Smooth muscle cell (in vitro differentiated cells): ENCODE results near the gene ZNF350. TPM values are rescaled to one million over a fixed set of nuclear protein-coding genes. Genes with fewer than 3 reads are reported as not detected.

Experiments
- DNase-seq: peaks from one replicate; lab custom pipeline; 2025; ENCODE audit not compliant: unreplicated experiment; lab: John Stamatoyannopoulos, UW
- H2AFZ ChIP-seq: fragments of 200-600 bp; sonication (generic); 2 replicates; pipeline ENCODE4 v1.6.0; 2016; ENCODE audit warnings: antibody characterized with exemption, low read depth, mild to moderate bottlenecking
- H3F3A ChIP-seq: fragments of 200-600 bp; sonication (generic); 2 replicates; pipeline ENCODE4 v1.6.0; 2017; ENCODE audit warnings: antibody characterized with exemption, low read depth
- H3K27ac ChIP-seq: fragments of 200-600 bp; sonication (generic); 2 replicates; pipeline ENCODE4 v1.5.1; 2016; ENCODE audit warnings: low read depth, mild to moderate bottlenecking
- H3K27me3 ChIP-seq: fragments of 200-600 bp; sonication (generic); 2 replicates; pipeline ENCODE4 v1.6.1; 2016; ENCODE audit warnings: low read depth, mild to moderate bottlenecking
- H3K36me3 ChIP-seq: fragments of 200-600 bp; sonication (generic); 2 replicates; pipeline ENCODE4 v1.5.1; 2016; ENCODE audit warnings: low read depth
- H3K4me1 ChIP-seq: fragments of 200-600 bp; sonication (generic); 2 replicates; pipeline ENCODE4 v1.5.1; 2016; ENCODE audit warnings: low read depth
- H3K4me2 ChIP-seq: fragments of 200-600 bp; sonication (generic); 2 replicates; pipeline ENCODE4 v1.6.0; 2016; ENCODE audit warnings: mild to moderate bottlenecking
- H3K4me3 ChIP-seq: fragments of 200-600 bp; sonication (generic); 2 replicates; pipeline ENCODE4 v1.5.1; 2016; ENCODE audit warnings: mild to moderate bottlenecking
- H3K79me2 ChIP-seq: fragments of 200-600 bp; sonication (generic); 2 replicates; pipeline ENCODE4 v1.6.0; 2016; ENCODE audit warnings: low read depth, mild to moderate bottlenecking
- H3K9ac ChIP-seq: fragments of 200-600 bp; sonication (generic); 2 replicates; pipeline ENCODE4 v1.6.0; 2016; ENCODE audit warnings: low read depth
- H3K9me3 ChIP-seq: fragments of 200-600 bp; sonication (generic); replicated peaks from 2 replicates; pipeline ENCODE4 v1.5.1; 2016; ENCODE audit warnings: low read depth
- H4K20me1 ChIP-seq: fragments of 200-600 bp; sonication (generic); 2 replicates; pipeline ENCODE4 v1.6.0; 2016; ENCODE audit warnings: low read depth
- CTCF ChIP-seq: fragments of 200-600 bp; sonication (generic); IDR thresholded peaks from 2 replicates; pipeline ENCODE4 v1.5.1; 2017; ENCODE audit warnings: borderline replicate concordance, mild to moderate bottlenecking, antibody characterized with exemption; ENCODE audit not compliant: insufficient read depth, poor library complexity, severe bottlenecking
- WGBS: methylation state at CpG from one replicate; pipeline ENCODE4 v1.1.7; 2016; ENCODE audit warnings: low lambda C conversion rate; 5-methylcytosine and 5-hydroxymethylcytosine counted together
- polyA plus RNA-seq: library from polyadenylated mRNA; unstranded; fragments of >200 nt; fragmentation: Nextera tagmentation; extraction: Ambion mirVana; gene quantifications from 2 replicates; pipeline ENCODE4 v1.2.1, GENCODE V29; 2016
- total RNA-seq: library from RNA; depleted of rRNA; stranded (reverse); fragments of >200 nt; gene quantifications from 2 replicates; pipeline ENCODE4 v1.2.3, GENCODE V29; 2014

Gene ZNF350
- total RNA-seq (3.9 and 5.2 TPM in 2 replicates), polyA plus RNA-seq (3.0 and 3.4 TPM in 2 replicates)

DNA sequence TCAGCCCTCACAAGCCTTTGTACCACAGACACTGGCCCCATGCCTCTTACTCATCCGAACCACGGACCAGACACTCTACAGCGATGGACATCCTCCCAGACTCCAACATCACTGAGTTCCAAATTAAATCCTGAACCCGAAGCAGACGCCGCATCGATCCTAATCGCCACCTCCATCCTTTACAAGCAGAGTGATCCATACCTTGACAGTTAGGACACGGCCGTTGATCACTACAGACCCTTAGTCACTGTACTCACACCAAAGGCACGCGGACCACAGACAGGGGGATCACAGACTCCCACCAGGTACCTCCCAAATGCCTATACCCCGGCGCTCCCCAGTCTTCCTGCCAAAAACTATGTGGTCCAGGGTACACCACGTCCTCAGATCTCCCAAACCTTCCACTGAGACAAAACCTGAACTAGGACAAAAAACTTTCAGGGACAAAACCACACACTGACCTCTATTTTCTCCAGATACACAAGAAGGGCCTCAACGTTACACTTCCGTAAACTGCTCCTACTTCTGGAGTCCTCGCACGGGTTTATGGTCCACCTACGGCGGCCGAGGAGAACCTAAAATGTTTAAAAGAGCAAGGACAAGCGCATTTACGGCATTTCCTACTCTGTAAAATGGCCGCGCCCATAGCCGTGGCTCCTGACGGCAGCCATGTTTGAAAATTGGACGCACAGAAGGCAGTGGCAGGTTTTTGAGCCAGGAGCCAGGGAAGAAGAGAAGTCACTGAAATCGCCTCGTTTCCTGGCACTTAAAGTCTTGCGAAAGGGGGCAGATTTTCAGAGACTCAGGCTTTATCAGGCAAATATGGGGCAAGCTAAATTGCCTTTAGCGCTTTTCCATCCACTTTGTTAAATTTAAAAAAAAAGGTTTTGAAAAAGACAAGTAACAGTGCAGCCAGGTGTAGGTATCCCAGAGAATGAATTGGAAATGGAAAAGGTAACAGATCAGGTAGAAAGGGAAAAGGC lies at the start of gene ZNF350:
ZNF350 (minus strand) TSS at position 532 of the 983 bp plus-strand sequence. CDS start 12,480 bp downstream, outside the sequence.
- Histone ChIP-seq H3K4me1 (no peaks in the 10 kb centered on the region), H4K20me1 (no peaks in the 10 kb centered on the region), H3K36me3 (no peaks in the 10 kb centered on the region), H3K9me3 (peaks cover 22% of the 10 kb centered on the region), H3K27me3 (no peaks in the 10 kb centered on the region), H3K4me2 (peak within 1 kb of the TSS; percentile 83), H3K9ac (peak within 1 kb of the TSS; percentile 74), H3K79me2 (peaks cover 16% of the 10 kb centered on the region), H3F3A (no peaks in the 10 kb centered on the region), H2AFZ (peak within 1 kb of the TSS; percentile 88), H3K27ac (peak within 1 kb of the TSS; percentile 49), H3K4me3 (peak within 1 kb of the TSS; percentile 75)
- peak; percentile 1 for DNase-seq
- TF ChIP-seq CTCF = no peak
- WGBS = 54% methylated on average over 33 of the region's 33 CpGs

DNA sequence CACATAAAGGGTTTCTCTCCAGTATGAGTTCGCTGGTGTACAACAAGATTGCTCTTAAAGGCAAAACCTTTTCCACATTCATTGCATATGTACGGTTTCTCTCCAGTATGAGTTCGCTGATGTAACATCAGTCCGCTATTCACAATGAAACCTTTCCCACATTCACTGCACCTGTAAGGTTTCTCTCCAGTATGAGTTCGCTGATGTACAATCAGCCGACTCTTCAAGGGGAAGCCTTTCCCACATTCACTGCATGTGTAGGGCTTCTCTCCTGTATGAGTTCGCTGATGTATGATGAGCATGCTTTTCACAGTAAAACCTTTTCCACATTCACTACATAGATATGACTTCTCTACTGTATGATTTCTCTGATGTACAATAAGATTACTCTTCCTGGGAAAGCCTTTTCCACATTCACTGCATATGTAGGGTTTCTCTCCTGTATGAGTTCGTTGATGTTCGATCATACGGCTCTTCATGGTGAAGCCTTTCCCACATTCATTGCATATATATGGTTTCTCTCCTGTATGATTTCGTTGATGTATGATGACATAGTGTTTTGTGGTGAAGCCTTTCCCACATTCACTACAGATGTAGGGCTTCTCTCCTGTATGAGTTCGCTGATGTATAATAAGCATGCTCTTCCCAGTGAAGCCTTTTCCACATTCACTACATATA lies 47.5 kb upstream of the ZNF350 start:
- 96% methylated on average over 12 of the region's 12 CpGs for WGBS
- H3K27me3 ChIP-seq = no peaks in the 10 kb centered on the region
- H4K20me1 ChIP-seq = no peaks in the 10 kb centered on the region
- no peak overlapping the region for H3K9ac ChIP-seq
- peaks cover 71% of the 10 kb centered on the region for H3K36me3 ChIP-seq
- no peak overlapping the region for H3K27ac ChIP-seq
- H3K4me1 ChIP-seq = peaks cover 2% of the 10 kb centered on the region
- H3K9me3 ChIP-seq = peaks cover 67% of the 10 kb centered on the region
- DNase-seq = no peak
- H3K4me2 ChIP-seq = no peak overlapping the region
- no peak for TF ChIP-seq CTCF
- peaks cover 9% of the 10 kb centered on the region for H3F3A ChIP-seq
- peak overlapping the region; percentile 15 for H3K4me3 ChIP-seq
- H3K79me2 ChIP-seq = no peaks in the 10 kb centered on the region
- no peak overlapping the region for H2AFZ ChIP-seq

DNA sequence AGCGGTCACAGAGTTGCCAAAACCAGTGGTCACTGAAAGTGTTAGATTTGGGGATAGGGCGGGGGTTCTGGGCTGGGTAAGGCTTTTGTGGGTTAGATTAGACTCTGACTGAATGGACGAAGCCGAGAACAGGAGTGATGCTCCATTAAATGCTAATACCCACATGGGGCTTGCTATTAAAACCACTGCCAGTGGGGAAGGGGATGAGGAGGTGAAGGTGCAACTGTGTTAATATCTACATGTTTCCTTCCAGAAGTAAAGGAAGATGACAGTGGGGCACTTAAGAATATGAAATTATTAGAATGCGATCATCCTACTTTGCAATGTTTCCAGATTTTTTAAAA lies 42.1 kb upstream of the ZNF350 start:
- WGBS = 24% methylated on average over 5 of the region's 5 CpGs
- Histone ChIP-seq H3K36me3 (peaks cover 39% of the 10 kb centered on the region), H3K4me3 (peak overlapping the region; percentile 96), H3K4me2 (peak overlapping the region; percentile 98), H3K9me3 (peaks cover 21% of the 10 kb centered on the region), H3K27me3 (no peaks in the 10 kb centered on the region), H2AFZ (peak overlapping the region; percentile 98), H3F3A (no peaks in the 10 kb centered on the region), H3K9ac (peak overlapping the region; percentile 99), H3K79me2 (peaks cover 16% of the 10 kb centered on the region), H4K20me1 (no peaks in the 10 kb centered on the region), H3K27ac (peak overlapping the region; percentile 97), H3K4me1 (peaks cover 18% of the 10 kb centered on the region)
- DNase-seq = no peak
- no peak for TF ChIP-seq CTCF
